OCI-LY3 (cell line): ENCODE measurements around the gene MCUB.

Experiments used
- CTCF ChIP-seq: fragments of 200-600, 300-600 bp; sonication (generic); IDR thresholded peaks from 2 replicates; pipeline ENCODE4 v1.5.1; 2014; ENCODE audit warnings: antibody characterized with exemption, low read length, low read depth
- EZH2phosphoT487 ChIP-seq: fragments of 200-600 bp; shearing (Covaris generic); IDR thresholded peaks from 2 replicates; pipeline ENCODE4 v1.6.1; 2018; ENCODE audit warnings: antibody characterized with exemption, mixed run types, low read depth

GRCh38 chr4:109609431-109609830, 49.4 kb downstream of the MCUB start:
- TF ChIP-seq CTCF (no peak), EZH2phosphoT487 (no peak)
